COLO668 (cell line): ENCODE data around the gene LRFN2.

ENCODE experiments used
- DNase-seq: peaks from one replicate; lab custom pipeline; 2025; ENCODE audit not compliant: unreplicated experiment; lab: John Stamatoyannopoulos, UW

LRFN2 gene

DNA sequence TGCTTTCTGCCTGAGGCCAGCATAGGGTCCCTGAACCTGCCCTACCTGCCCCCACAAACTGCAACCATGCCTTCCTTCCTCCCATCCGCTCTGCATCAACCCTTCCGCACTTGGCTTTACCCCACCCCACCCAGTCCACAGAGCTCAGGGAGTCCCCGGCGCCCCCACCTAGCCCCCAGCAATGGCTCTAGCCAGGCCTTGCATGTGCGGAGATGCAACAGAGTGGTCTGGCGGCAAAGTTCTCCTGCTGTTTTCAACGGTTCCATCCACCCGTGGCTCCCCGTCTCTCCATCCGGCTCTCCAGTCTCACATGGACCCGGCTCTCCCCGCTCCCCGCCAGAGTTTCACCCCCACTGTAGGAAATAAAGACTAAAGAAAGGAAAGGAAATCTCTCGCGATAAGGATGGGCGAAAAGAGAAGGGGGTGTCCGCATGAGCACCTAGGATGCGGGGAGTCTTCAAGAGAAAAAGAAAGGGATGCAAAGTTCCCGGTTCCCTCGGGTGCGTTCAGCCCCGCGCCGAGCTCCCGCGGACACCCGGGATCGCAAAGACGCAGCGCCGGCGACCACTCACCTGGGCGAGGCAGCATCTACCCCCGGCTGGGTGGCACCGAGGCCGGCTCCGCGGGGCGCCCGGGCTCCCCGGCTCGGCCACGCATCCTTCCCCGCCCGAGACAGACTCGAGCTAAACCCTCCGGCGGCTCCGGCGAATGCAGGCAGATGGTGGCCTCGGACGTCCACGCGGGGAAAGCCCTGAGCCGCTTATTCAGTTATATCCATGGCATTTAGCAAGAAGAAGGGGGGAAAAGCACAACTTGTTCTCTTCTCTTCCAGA lies 579 bp downstream of the LRFN2 start:
- peak; percentile 42 for DNase-seq

GRCh38 chr6:40585651-40586269 lies 1.4 kb downstream of the LRFN2 start:
- DNase-seq, result peak; percentile 76

DNA sequence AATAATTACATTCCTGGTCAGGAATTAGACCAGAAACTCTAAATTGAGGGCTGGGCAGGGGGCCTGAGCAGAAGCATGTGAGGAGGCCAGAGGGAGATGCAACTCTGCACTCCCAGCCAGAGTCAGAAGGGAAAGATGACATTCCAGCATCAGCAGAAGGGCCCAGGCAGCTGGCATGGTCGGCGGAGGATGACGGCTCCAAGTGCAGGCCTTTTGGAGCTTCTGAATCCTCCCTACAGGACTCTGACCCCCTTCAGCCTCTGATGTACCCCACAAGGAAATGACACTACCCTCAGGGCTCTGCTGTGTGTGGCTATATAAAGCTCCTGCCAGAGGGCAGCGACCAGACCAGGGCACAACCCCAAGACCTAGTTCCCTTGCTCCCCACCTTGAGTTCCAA lies 1.9 kb downstream of the LRFN2 start:
- peak; percentile 26 for DNase-seq

DNA sequence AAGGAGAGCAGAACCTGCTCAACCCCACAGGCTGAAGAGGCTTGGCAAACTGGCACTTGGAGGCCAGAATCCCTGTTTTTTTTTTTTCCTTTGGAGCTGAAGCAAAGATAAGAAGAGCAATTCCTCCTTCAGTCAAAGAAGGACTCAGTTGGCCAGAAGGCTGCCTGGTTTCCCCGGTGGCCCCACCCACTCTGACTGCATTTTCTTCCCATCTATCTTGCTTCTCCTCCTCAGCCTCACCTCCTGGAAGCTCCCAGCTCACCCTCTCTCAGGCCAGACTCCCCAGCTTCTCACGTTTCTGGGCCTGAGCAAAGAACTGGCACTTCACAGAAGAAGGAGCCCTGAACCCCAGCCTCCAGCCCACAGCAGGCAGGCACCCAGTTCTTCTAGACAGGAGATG lies 2.4 kb downstream of the LRFN2 start:
- DNase-seq, result peak; percentile 1

DNA sequence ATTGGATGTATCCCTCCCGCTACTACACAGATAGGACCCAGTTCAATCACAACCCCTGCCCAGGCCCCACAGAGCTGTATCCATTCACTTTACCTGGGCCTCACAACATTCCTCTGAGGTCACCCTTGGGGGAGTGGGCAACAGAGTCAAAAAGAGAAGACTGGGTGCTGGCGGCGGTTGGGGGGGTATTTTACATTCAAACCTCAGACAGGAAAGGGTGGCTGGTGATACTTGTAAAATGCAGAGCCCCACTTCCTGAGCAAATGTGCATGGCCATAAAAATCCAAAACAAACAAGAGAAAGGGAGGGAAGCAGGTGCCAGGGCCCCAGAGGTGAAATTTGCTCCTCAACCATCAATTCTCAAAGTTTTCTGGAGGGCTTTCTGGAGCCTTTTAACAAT lies 3.5 kb downstream of the LRFN2 start:
- DNase-seq, result peak; percentile 15

GRCh38 chr6:40582892-40583291 lies 4.3 kb downstream of the LRFN2 start:
- DNase-seq, result peak; percentile 1

- no peak for DNase-seq
These were observed 8.1 kb downstream of the LRFN2 start for GRCh38 chr6:40579101-40579500.

GRCh38 chr6:40577672-40578071 lies 9.5 kb downstream of the LRFN2 start:
- no peak for DNase-seq

DNA sequence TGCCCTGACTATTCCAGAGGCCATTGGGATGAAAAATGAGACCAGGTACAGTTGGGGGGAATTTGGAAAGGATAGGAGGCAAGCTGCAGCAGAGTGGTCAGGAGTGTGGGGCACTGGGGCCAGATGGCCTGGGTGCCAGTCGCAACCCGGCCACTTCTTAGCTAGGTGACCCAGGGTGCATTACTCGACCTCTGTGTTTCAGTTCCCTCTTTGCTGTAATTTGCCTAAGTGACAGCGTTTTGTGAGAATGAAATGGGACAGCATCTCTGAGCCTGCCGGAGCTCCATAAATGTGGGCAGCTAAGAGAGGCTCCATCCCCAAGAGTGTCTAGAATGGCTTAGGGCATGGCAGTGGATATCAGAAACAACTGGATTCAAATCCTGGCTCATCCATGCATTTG lies 13.9 kb downstream of the LRFN2 start:
- no peak for DNase-seq

DNA sequence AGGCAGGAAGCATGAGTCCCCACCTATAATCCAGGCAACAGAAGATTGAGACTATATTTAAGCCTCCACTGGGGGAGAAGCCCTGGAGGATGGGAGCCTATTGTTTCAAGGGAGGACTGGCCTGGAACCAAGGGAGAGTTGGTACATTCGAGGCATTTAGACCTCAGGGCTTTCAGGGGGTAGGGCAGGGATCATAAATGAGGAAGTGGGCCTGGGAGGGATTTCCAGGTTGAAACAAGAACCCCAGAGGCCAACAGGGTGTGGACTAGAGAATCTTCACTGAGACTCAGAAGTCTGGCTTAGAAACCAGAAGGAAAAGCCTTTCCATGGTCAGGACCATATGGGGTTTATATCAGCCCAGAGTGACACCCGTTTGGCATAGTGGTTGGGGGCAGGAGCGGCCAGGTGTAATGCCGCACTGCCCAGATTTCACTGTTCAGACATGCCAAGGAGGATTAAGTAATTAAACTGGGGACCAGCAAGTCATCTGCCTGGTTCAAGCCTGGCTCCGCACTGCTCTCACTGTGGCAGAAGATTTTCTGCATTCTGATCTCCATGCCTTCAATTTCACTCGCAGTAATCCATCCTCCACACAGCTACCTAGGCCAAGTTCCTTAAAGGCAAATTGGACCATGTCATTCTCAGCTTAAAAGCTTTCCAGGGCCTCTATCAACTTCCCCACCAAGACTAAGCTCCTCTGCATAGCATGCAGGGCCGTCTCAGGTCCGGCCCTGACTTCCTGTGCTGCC lies 17.8 kb downstream of the LRFN2 start:
- no peak for DNase-seq

GRCh38 chr6:40568062-40568708 lies 19.0 kb downstream of the LRFN2 start:
- DNase-seq, result no peak

GRCh38 chr6:40563111-40563510 lies 24.1 kb downstream of the LRFN2 start:
- no peak for DNase-seq

GRCh38 chr6:40559056-40559455 lies 28.1 kb downstream of the LRFN2 start:
- DNase-seq, result no peak

- no peak for DNase-seq
These were observed 29.1 kb downstream of the LRFN2 start for GRCh38 chr6:40558102-40558501.

- no peak for DNase-seq
These were observed 30.3 kb downstream of the LRFN2 start for GRCh38 chr6:40556881-40557280.

GRCh38 chr6:40556023-40556422 lies 31.1 kb downstream of the LRFN2 start:
- DNase-seq, result no peak

GRCh38 chr6:40555092-40555491 lies 32.1 kb downstream of the LRFN2 start:
- no peak for DNase-seq

GRCh38 chr6:40552941-40553340 lies 34.2 kb downstream of the LRFN2 start:
- DNase-seq, result no peak

- no peak for DNase-seq
These were observed 35.1 kb downstream of the LRFN2 start for GRCh38 chr6:40551966-40552505.

GRCh38 chr6:40550202-40551101 lies 36.7 kb downstream of the LRFN2 start:
- no peak for DNase-seq
